Fibroblast of the conjunctiva (primary cell): Measurements from ENCODE around the gene TMED1.

Experiments
- DNase-seq: peaks from one replicate; pipeline ENCODE4 v3.0.0-alpha.2; 2010; ENCODE audit warnings: low read depth

Gene TMED1

GRCh38 chr19:10831987-10832938 is 3.7 kb downstream of the TMED1 start:
- DNase-seq = no peak

DNA sequence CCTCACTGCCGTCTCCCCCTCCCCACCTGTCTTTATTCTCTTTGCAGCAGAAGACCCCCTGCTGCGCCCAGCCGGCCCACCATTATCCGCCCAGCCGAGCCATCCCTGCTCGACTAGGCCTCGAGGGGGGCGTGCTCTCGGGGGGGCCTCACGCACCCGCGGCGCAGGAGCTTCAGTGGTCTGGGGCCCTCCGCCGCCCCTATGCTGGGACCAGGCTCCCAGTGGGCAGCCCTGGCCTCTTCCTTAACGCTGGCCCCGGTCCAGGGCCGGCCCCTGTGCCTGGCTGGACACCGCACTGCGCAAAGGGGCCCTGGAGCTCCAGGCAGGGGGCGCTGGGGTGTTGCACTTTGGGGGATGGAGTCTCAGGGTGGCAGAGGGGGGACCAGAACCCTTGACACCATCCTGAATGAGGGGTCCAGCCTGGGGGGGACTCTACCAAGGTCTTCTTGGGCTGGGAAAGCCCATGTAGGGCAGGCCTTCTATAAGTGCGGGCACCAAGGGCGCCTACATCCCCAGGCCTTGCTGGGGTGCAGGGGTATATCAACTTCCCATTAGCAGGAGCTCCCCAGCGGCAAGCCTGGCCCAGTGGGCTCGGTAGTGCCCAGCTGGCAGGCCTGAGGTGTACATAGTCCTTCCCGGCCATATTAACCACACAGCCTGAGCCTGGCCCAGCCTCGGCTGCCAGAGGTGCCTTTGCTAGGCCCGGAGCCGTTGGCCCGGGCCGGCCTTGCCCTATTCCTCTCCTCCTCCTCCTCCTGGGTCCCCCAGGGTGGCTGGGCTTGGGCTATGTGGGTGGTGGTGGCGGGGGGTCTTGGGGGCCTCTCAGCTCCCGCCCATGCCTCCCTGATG is 4.9 kb downstream of the TMED1 start:
- no peak for DNase-seq

GRCh38 chr19:10830370-10830769 is 5.6 kb downstream of the TMED1 start:
- DNase-seq = no peak

GRCh38 chr19:10829967-10830366 is 6.0 kb downstream of the TMED1 start:
- DNase-seq = no peak

- no peak for DNase-seq
These were observed 6.8 kb downstream of the TMED1 start for GRCh38 chr19:10828981-10829821.

GRCh38 chr19:10826846-10827245 is 9.2 kb downstream of the TMED1 start:
- no peak for DNase-seq

- no peak for DNase-seq
These were observed 9.8 kb downstream of the TMED1 start for GRCh38 chr19:10826231-10826630.

DNA sequence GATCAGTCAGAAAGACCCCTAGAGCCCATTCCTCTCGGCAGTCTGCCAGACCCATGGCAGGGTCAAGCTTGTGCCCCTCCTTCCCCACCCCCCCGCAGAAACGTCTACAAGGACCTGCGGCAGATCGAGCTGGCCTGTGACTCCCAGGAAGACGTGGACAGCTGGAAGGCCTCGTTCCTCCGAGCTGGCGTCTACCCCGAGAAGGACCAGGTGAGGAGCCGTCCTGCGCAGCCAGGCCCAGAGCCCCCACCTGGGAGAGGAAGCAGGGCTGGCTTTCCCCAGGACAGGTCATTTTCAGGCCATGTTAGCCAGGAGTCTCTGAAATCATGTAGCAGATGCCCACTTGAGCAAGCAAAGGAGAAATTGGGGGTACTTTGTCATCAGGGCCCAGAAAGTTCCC is 12.3 kb downstream of the TMED1 start:
- DNase-seq = no peak

GRCh38 chr19:10820173-10820572 is 15.8 kb downstream of the TMED1 start:
- DNase-seq = no peak

GRCh38 chr19:10819124-10820060 is 16.6 kb downstream of the TMED1 start:
- DNase-seq = no peak

GRCh38 chr19:10818301-10819123 is 17.5 kb downstream of the TMED1 start:
- DNase-seq = peak; percentile 13

- peak; percentile 96 for DNase-seq
These were observed 18.5 kb downstream of the TMED1 start for GRCh38 chr19:10817291-10818038.

GRCh38 chr19:10816691-10817090 is 19.3 kb downstream of the TMED1 start:
- DNase-seq = no peak

DNA sequence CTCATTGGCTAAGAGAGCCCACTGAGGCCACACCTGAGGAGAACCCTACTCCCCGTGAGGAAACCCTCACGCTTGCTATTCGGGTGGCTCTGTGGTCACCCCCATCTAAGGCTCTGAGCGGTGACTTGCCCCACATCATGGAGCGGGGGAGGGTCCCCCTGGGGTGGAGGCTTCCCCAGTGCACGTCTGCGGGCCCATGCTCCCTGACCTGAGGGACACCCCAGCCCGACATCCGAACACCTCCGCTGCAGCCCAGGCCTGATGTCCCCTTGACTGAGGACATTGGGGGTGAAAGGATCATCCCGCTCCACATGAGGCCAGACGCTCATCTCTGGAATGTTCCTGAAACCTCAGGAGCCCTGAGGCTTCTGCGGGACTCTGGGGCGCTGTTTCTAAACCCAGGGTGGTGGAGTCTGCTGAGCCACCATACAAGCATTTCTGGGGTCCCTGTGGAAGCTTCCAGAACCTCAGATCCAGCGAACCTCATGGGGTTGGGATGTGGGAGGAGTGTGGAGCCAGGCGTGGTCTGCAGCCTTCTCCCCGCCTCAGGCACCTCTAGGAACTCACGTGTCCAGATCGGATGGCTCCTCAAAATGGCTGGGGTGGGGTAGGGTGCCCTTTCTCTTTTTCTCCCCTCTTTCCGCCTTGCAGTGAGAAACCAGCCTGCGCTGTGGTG is 19.9 kb downstream of the TMED1 start:
- DNase-seq = peak; percentile 42

GRCh38 chr19:10815007-10815536 is 20.9 kb downstream of the TMED1 start:
- DNase-seq = no peak

GRCh38 chr19:10812902-10813404 is 23.1 kb downstream of the TMED1 start:
- peak; percentile 85 for DNase-seq

GRCh38 chr19:10812196-10812595 is 23.8 kb downstream of the TMED1 start:
- DNase-seq = no peak
